Endothelial cell of umbilical vein (primary cell): Measurements from ENCODE around the gene GPR32. TPM values are rescaled to one million over a fixed set of nuclear protein-coding genes. Genes with fewer than 3 reads are reported as not detected.

ENCODE experiments used
- BruUV-seq: library from RNA; stranded (reverse); fragments of 400-500 nt; replicated peaks from 2 replicates; lab custom pipeline; 2021; lab: Mats Ljungman, UMichigan
- CTCF ChIA-PET: fragments of 300-600, 350-600 bp; sonication (Branson Sonifier 250); formaldehyde crosslinking; loops from one replicate; lab custom pipeline; 2021; ENCODE audit warnings: antibody characterized with exemption, inconsistent platforms; lab: Charles Lee
- POLR2A ChIA-PET: fragments of 300-600, 350-600 bp; sonication (Branson Sonifier 250); formaldehyde crosslinking; loops from one replicate; lab custom pipeline; 2021; ENCODE audit warnings: antibody characterized with exemption, inconsistent platforms; lab: Charles Lee
- DNase-seq: peaks from one replicate; pipeline ENCODE4 v3.0.0-alpha.2; 2011; ENCODE audit warnings: low read depth, low spot score
- FAIRE-seq: peaks from 2 replicates; lab custom pipeline; 2011; peaks lifted over from hg19 to GRCh38; lab: Jason Lieb, UNC
- H2AFZ ChIP-seq: 2 replicates; pipeline ENCODE4 v1.6.0; 2012; ENCODE audit warnings: low read depth, low read length, control low read depth, inconsistent platforms
- H3K27ac ChIP-seq: 2 replicates; pipeline ENCODE4 v1.5.1; 2011; ENCODE audit warnings: low read depth, mild to moderate bottlenecking, control low read depth, low read length, moderate library complexity; ENCODE audit not compliant: insufficient read depth
- H3K27me3 ChIP-seq, 2 experiments: 2 replicates each; pipeline versions ENCODE4 v1.6.0 to v1.6.1; 2011; ENCODE audit warnings: low read length in 2 of 2, mixed read lengths in 1 of 2; ENCODE audit not compliant: control insufficient read depth in 2 of 2, insufficient read depth in 2 of 2
- H3K36me3 ChIP-seq, 2 experiments: 2 replicates in 1 of 2; 3 replicates in 1 of 2; pipeline ENCODE4 v1.5.1; 2011; ENCODE audit warnings: low read length in 2 of 2, mild to moderate bottlenecking in 1 of 2, moderate library complexity in 1 of 2; ENCODE audit not compliant: control insufficient read depth in 2 of 2, insufficient read depth in 2 of 2; ENCODE audit errors: extremely low read depth in 1 of 2
- H3K4me1 ChIP-seq: 3 replicates; pipeline ENCODE4 v1.5.1; 2011; ENCODE audit warnings: mild to moderate bottlenecking, low read length; ENCODE audit not compliant: control insufficient read depth, insufficient read depth; ENCODE audit errors: extremely low read depth
- H3K4me2 ChIP-seq: 2 replicates; pipeline ENCODE4 v1.6.1; 2011; ENCODE audit warnings: low read length, control low read depth, mixed read lengths; ENCODE audit not compliant: insufficient read depth
- H3K4me3 ChIP-seq, 3 experiments: fragments of 200-600 bp in 1 of 3; sonication (generic), shearing (Covaris generic) in 1 of 3; replicated peaks in 1 of 3; 2 replicates each; pipeline ENCODE4 v1.5.1; 2011 to 2016; ENCODE audit warnings: control low read depth in 3 of 3, low read length in 3 of 3, mild to moderate bottlenecking in 2 of 3, inconsistent platforms in 1 of 3, low read depth in 1 of 3, moderate library complexity in 1 of 3; ENCODE audit not compliant: insufficient read depth in 1 of 3
- H3K79me2 ChIP-seq: 2 replicates; pipeline ENCODE4 v1.6.0; 2012; ENCODE audit warnings: low read length, inconsistent platforms; ENCODE audit not compliant: control insufficient read depth, insufficient read depth
- H3K9ac ChIP-seq: replicated peaks from 2 replicates; pipeline ENCODE3; 2011; ENCODE audit warnings: low read length, control low read depth; ENCODE audit not compliant: insufficient read depth; ENCODE audit errors: extremely low read depth
- H3K9me1 ChIP-seq: replicated peaks from 3 replicates; pipeline ENCODE4 v1.6.0; 2011; ENCODE audit warnings: mild to moderate bottlenecking, low read length; ENCODE audit not compliant: control insufficient read depth, insufficient read depth; ENCODE audit errors: extremely low read depth
- H3K9me3 ChIP-seq: replicated peaks from 2 replicates; pipeline ENCODE4 v1.5.1; 2012; ENCODE audit warnings: low read length, inconsistent platforms; ENCODE audit not compliant: control insufficient read depth, insufficient read depth
- H4K20me1 ChIP-seq: replicated peaks from 2 replicates; pipeline ENCODE3; 2011; ENCODE audit warnings: mild to moderate bottlenecking, low read length; ENCODE audit not compliant: control insufficient read depth, insufficient read depth; ENCODE audit errors: extremely low read depth
- JUN ChIP-seq: IDR thresholded peaks from 2 replicates; pipeline ENCODE4 v1.6.1; 2011; ENCODE audit warnings: borderline replicate concordance, low read depth; ENCODE audit not compliant: insufficient read length, insufficient read depth
- POLR2AphosphoS5 ChIP-seq: IDR thresholded peaks from 2 replicates; pipeline ENCODE4 v1.6.1; 2012; ENCODE audit warnings: low read depth, mild to moderate bottlenecking, control low read depth, low read length, moderate library complexity; ENCODE audit not compliant: insufficient read depth
- dilution Hi-C: fragments of 300-500 bp; cut with MboI; formaldehyde crosslinking; loops from one replicate; pipeline ENCODE4 v1.15.0; 2019; ENCODE audit warnings: low sequenced_read_pairs; ENCODE audit not compliant: extremely low pct_ligation_motif_present
- intact Hi-C: fragments of 100-400 bp; cut with micrococcal nuclease; formaldehyde crosslinking; loops from one replicate; pipeline ENCODE4 v1.10.0; 2022
- polyA plus RNA-seq, 4 experiments: library from polyadenylated mRNA; depleted of rRNA in 3 of 4; stranded (reverse) in 3 of 4; unstranded in 1 of 4; fragments of >200 nt; gene quantifications; 2 replicates each; pipeline versions ENCODE4 v1.2.1 to v1.2.3, GENCODE V29; 2011 to 2012; ENCODE audit warnings: missing spikeins in 1 of 4
- total RNA-seq: library from RNA; stranded (reverse); gene quantifications from 2 replicates; pipeline ENCODE4 v1.2.3, GENCODE V29; 2021
- TF ChIP-seq, protein P1 (sequence below), 2 donors: IDR thresholded peaks; 1 replicate in 1 of 2; 2 replicates in 1 of 2; pipeline ENCODE4 v1.5.1; 2011; ENCODE audit warnings: low read length in 2 of 2, mild to moderate bottlenecking in 2 of 2, moderate library complexity in 2 of 2, control low read depth in 1 of 2, inconsistent platforms in 1 of 2, low read depth in 1 of 2; ENCODE audit not compliant: insufficient read depth in 1 of 2; ENCODE audit errors: extremely low read depth in 1 of 2

Gene GPR32
- total and polyA plus RNA-seq, 2 donors (not counting 3 experiments of a cell fraction or from before 2014, with no cell fraction given), result not detected

- intact Hi-C loops, result no loop called here
- Histone ChIP-seq H3K9me3 (no peaks in the 10 kb centered on the region), H3K27ac (no peak overlapping the region), H3K4me2 (no peak overlapping the region), H4K20me1 (no peaks in the 10 kb centered on the region), H3K36me3 (peaks cover 5 to 15% of the 10 kb centered on the region in 2 experiments), H3K79me2 (peaks cover 4% of the 10 kb centered on the region), H2AFZ (no peak overlapping the region), H3K27me3 (no peaks in the 10 kb centered on the region), H3K4me1 (no peaks in the 10 kb centered on the region), H3K4me3 (no peak overlapping the region), H3K9me1 (no peaks in the 10 kb centered on the region), H3K9ac (no peak overlapping the region)
- dilution Hi-C loops, result no loop called here
- DNase-seq (no peak), FAIRE-seq (no peak)
- CTCF ChIA-PET, result interaction anchor here (1.0 kb wide), 2 partner anchors 124 to 129 kb away, joined by 3 read pairs; no protein-coding TSS in a partner anchor
- BruUV-seq, result TSS peak; percentile 6
- POLR2A ChIA-PET, result interaction anchor here (1.1 kb wide), 1 partner anchor 11 kb away, joined by 5 read pairs; no protein-coding TSS in a partner anchor
- TF ChIP-seq, protein P1, sequence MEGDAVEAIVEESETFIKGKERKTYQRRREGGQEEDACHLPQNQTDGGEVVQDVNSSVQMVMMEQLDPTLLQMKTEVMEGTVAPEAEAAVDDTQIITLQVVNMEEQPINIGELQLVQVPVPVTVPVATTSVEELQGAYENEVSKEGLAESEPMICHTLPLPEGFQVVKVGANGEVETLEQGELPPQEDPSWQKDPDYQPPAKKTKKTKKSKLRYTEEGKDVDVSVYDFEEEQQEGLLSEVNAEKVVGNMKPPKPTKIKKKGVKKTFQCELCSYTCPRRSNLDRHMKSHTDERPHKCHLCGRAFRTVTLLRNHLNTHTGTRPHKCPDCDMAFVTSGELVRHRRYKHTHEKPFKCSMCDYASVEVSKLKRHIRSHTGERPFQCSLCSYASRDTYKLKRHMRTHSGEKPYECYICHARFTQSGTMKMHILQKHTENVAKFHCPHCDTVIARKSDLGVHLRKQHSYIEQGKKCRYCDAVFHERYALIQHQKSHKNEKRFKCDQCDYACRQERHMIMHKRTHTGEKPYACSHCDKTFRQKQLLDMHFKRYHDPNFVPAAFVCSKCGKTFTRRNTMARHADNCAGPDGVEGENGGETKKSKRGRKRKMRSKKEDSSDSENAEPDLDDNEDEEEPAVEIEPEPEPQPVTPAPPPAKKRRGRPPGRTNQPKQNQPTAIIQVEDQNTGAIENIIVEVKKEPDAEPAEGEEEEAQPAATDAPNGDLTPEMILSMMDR (IDR thresholded peaks at IDR 0.05; ENCODE audit: extremely low read depth in 1 of 2, insufficient read depth in 1 of 2, low read depth in 1 of 2, low read length in 2 of 2), result no peak
- no peak for TF ChIP-seq JUN
Observed at GRCh38 chr19:50793558-50794065, 23.3 kb downstream of the GPR32 start.

DNA sequence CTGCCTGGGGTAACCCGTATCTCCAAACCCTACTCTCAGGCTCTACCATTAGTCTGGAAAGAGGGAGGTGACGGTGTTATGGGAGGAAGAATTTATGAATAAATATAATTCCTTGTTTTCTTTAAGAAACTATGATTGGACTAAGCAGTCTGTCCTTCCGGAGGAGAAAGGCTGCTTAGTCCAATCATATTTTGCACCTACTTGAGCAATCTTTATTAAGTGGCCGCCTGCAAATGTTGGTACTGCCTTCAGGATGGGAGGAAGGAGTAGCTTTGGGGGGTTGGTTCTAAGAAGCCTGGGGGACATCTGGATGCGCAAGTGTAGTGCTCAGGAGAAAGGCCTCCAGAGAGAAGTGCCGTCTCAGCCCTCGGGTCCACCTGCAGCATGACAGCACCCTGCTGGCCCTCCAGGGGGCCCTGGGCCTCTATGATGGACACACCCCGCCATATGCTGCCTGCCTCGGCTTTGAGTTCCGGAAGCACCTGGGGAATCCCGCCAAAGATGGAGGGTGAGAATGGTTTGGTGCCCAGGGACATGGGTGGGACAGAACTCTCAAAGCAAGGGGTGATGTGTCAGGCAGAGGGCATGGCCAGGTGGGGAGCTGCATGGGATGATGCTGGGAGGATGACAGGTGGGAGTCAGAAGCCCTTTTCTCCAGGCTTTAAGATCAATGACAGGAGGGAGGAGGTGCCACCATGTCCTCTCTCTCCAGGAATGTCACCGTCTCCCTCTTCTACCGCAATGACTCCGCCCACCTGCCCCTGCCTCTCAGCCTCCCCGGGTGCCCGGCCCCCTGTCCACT lies 24.0 kb downstream of the GPR32 start:
- dilution Hi-C loops, result no loop called here
- FAIRE-seq (no peak), DNase-seq (no peak)
- Histone ChIP-seq H2AFZ (no peak overlapping the region), H3K9ac (no peak overlapping the region), H3K9me3 (no peaks in the 10 kb centered on the region), H3K27me3 (no peaks in the 10 kb centered on the region), H3K4me3 (no peak overlapping the region), H3K9me1 (no peaks in the 10 kb centered on the region), H3K27ac (no peak overlapping the region), H3K4me2 (no peak overlapping the region), H3K4me1 (no peaks in the 10 kb centered on the region), H3K36me3 (peaks cover 8 to 19% of the 10 kb centered on the region in 2 experiments), H3K79me2 (peaks cover 6% of the 10 kb centered on the region), H4K20me1 (no peaks in the 10 kb centered on the region)
- no TSS peak for BruUV-seq
- POLR2A ChIA-PET, result interaction anchor here (2.1 kb wide), 1 partner anchor 11 kb away, joined by 6 read pairs; no protein-coding TSS in a partner anchor
- CTCF ChIA-PET, result interaction anchor here (0.8 to 1.3 kb wide), 6 partner anchors 11 to 426 kb away, joined by 3 to 4 read pairs (median 3); no protein-coding TSS in a partner anchor
- TF ChIP-seq, protein P1 (IDR thresholded peaks at IDR 0.05; ENCODE audit: extremely low read depth in 1 of 2, insufficient read depth in 1 of 2, low read depth in 1 of 2, low read length in 2 of 2), result peak in 1 of 2 donors; percentile 10
- TF ChIP-seq POLR2AphosphoS5, result no peak
- intact Hi-C loops, result no loop called here
